GM23248 (cell line): ENCODE measurements around the gene ARHGAP10. TPM values are rescaled to one million over a fixed set of nuclear protein-coding genes. Genes with fewer than 3 reads are reported as not detected.

Source experiments
- DNase-seq: peaks from one replicate; pipeline ENCODE4 v3.0.0-alpha.2; 2015
- H2AFZ ChIP-seq: fragments of 200-600 bp; sonication (generic); 2 replicates; pipeline ENCODE4 v1.6.1; 2016; ENCODE audit warnings: antibody characterized with exemption
- H3F3A ChIP-seq: fragments of 200-600 bp; sonication (generic); 2 replicates; pipeline ENCODE4 v1.6.1; 2016; ENCODE audit warnings: mild to moderate bottlenecking, antibody characterized with exemption, mixed run types; ENCODE audit not compliant: insufficient read depth
- H3K27ac ChIP-seq: fragments of 200-600 bp; sonication (generic); 2 replicates; pipeline ENCODE4 v1.5.1; 2016; ENCODE audit warnings: mild to moderate bottlenecking
- H3K27me3 ChIP-seq: fragments of 200-600 bp; sonication (generic); replicated peaks from 2 replicates; pipeline ENCODE4 v1.6.1; 2016; ENCODE audit warnings: mild to moderate bottlenecking; ENCODE audit not compliant: insufficient read depth
- H3K36me3 ChIP-seq: fragments of 200-600 bp; sonication (generic); 2 replicates; pipeline ENCODE4 v1.6.1; 2016; ENCODE audit warnings: low read depth, mild to moderate bottlenecking
- H3K4me1 ChIP-seq: fragments of 200-600 bp; sonication (generic); 2 replicates; pipeline ENCODE4 v1.6.1; 2016; ENCODE audit warnings: mild to moderate bottlenecking; ENCODE audit not compliant: insufficient read depth
- H3K4me2 ChIP-seq: fragments of 200-600 bp; sonication (generic); one replicate; pipeline ENCODE4 v1.6.1; 2016; ENCODE audit warnings: mild to moderate bottlenecking; ENCODE audit not compliant: unreplicated experiment
- H3K4me3 ChIP-seq: fragments of 200-600 bp; sonication (generic); 2 replicates; pipeline ENCODE4 v1.5.1; 2016; ENCODE audit warnings: mild to moderate bottlenecking
- H3K79me2 ChIP-seq: fragments of 200-600 bp; sonication (generic); 2 replicates; pipeline ENCODE4 v1.6.1; 2016; ENCODE audit warnings: mild to moderate bottlenecking; ENCODE audit not compliant: insufficient read depth
- H3K9ac ChIP-seq: fragments of 200-600 bp; sonication (generic); 2 replicates; pipeline ENCODE4 v1.6.1; 2016; ENCODE audit warnings: mild to moderate bottlenecking
- H3K9me2 ChIP-seq: fragments of 200-600 bp; sonication (generic); 2 replicates; pipeline ENCODE4 v1.6.1; 2016; ENCODE audit warnings: mixed run types, mild to moderate bottlenecking, moderate library complexity; ENCODE audit not compliant: insufficient read depth
- H3K9me3 ChIP-seq: fragments of 200-600 bp; sonication (generic); one replicate; pipeline ENCODE4 v1.6.1; 2017; ENCODE audit warnings: low read depth
- H4K20me1 ChIP-seq: fragments of 200-600 bp; sonication (generic); 2 replicates; pipeline ENCODE4 v1.6.0; 2016; ENCODE audit not compliant: insufficient read depth
- EZH2 ChIP-seq: fragments of 200-600 bp; sonication (generic); IDR thresholded peaks from 2 replicates; pipeline ENCODE4 v1.6.1; 2018; ENCODE audit warnings: antibody characterized with exemption, mild to moderate bottlenecking; ENCODE audit not compliant: insufficient read depth, poor library complexity, severe bottlenecking
- EZH2phosphoT487 ChIP-seq: fragments of 200-600 bp; sonication (generic); IDR thresholded peaks from 2 replicates; pipeline ENCODE4 v1.6.1; 2018; ENCODE audit warnings: antibody characterized with exemption, moderate library complexity, mild to moderate bottlenecking, low read depth; ENCODE audit not compliant: insufficient read depth
- WGBS, 2 experiments: methylation state at CpG; one replicate each; pipeline ENCODE4 v1.1.6; 2015 to 2017; ENCODE audit warnings: low lambda C conversion rate in 2 of 2, low coverage in 1 of 2; ENCODE audit errors: missing lambda C conversion rate in 2 of 2; 5-methylcytosine and 5-hydroxymethylcytosine counted together
- in situ Hi-C: fragments of 300-500 bp; cut with MboI; formaldehyde crosslinking; loops from 2 replicates; pipeline ENCODE4 v1.15.0; 2020
- polyA plus RNA-seq: library from polyadenylated mRNA; unstranded; fragments of >200 nt; fragmentation: Nextera tagmentation; extraction: Ambion mirVana; gene quantifications from 2 replicates; pipeline ENCODE4 v1.2.1, GENCODE V29; 2016
- total RNA-seq: library from RNA; depleted of rRNA; stranded (reverse); fragments of >200 nt; shearing (Covaris generic); gene quantifications from 2 replicates; pipeline ENCODE4 v1.2.3, GENCODE V29; 2014

ARHGAP10 gene
- total and polyA plus RNA-seq, 2 experiments from 2014 or later: 19.5 to 24.8 TPM

- Histone ChIP-seq H3K4me1 (0 out of 2 replicates have a peak, but pooled peaks cover 4% of the 10 kb centered on the region), H2AFZ (no peak overlapping the region), H3F3A (no peaks in the 10 kb centered on the region), H3K27ac (no peak overlapping the region), H3K79me2 (no peaks in the 10 kb centered on the region), H3K9ac (no peak overlapping the region), H3K9me3 (no peaks in the 10 kb centered on the region), H3K4me3 (no peak overlapping the region), H3K36me3 (peaks cover 16% of the 10 kb centered on the region), H3K9me2 (no peaks in the 10 kb centered on the region), H3K4me2 (no peak overlapping the region), H4K20me1 (no peaks in the 10 kb centered on the region), H3K27me3 (no peaks in the 10 kb centered on the region)
- 97 to 99% methylated on average over 5 of the region's 5 CpGs for WGBS, 2 experiments
- in situ Hi-C loops: no loop called here
- peak; percentile 19 for DNase-seq
- TF ChIP-seq EZH2phosphoT487 (no peak), EZH2 (no peak)
These were observed 210.8 kb downstream of the ARHGAP10 start for GRCh38 chr4:147942729-147943128.

DNA sequence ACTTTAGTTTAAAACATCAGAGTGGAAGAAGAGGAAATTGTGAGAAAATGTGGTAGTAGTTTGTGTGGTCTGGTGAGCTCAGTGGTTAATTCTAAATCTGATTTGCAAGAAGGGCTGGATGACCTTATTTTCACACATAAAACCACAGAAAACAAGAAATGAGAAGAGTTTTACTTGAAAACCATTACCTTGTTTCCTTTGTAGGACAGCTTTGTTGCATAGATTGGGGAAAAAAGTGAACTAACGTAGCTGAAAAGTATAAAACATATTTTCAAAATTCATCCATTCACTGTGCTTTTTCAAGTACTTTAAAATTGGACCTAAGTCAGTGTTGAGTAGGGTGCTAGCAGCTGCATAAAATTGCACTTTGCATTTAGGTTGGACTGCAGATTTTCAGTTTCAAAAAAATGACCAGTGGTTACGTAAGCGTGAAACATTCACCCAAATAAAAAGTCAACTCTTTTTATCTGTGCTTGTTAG is 211.3 kb downstream of the ARHGAP10 start:
- Histone ChIP-seq H3K9ac (no peak overlapping the region), H3K27ac (no peak overlapping the region), H3K9me3 (no peaks in the 10 kb centered on the region), H3K79me2 (no peaks in the 10 kb centered on the region), H3K36me3 (peaks cover 16% of the 10 kb centered on the region), H3K4me2 (no peak overlapping the region), H3K4me3 (no peak overlapping the region), H2AFZ (no peak overlapping the region), H4K20me1 (no peaks in the 10 kb centered on the region), H3K27me3 (no peaks in the 10 kb centered on the region), H3K4me1 (0 out of 2 replicates have a peak, but pooled peaks cover 4% of the 10 kb centered on the region), H3K9me2 (no peaks in the 10 kb centered on the region), H3F3A (no peaks in the 10 kb centered on the region)
- in situ Hi-C loops: no loop called here
- TF ChIP-seq EZH2: no peak
- TF ChIP-seq EZH2phosphoT487: no peak
- DNase-seq: no peak
- 98% methylated on average over 3 of the region's 3 CpGs for WGBS, 2 experiments

DNA sequence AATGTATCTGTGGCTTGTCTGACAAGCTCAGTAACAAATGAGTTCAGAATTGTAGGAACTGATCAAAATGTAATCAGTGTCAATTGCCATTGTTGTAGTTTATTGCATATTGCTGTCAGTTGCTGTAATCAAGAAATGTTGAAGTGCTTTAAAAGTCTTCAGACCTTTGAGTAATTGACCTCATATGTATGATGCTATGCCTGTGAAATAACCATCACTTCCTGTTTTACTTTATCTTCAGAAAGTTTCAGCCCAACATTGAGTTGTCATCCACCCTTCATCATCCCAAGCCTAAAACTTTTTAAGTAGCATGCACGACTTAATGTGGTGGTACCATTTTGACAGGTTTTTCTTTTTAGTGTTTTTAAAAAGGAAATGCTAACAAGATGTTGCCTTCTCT is 212.4 kb downstream of the ARHGAP10 start:
- in situ Hi-C loops: no loop called here
- no peaks in the 10 kb centered on the region for H3K9me3 ChIP-seq
- TF ChIP-seq EZH2: no peak
- TF ChIP-seq EZH2phosphoT487: no peak
- no peaks in the 10 kb centered on the region for H3K27me3 ChIP-seq
- no peaks in the 10 kb centered on the region for H3K9me2 ChIP-seq
- 0 out of 2 replicates have a peak, but pooled peaks cover 4% of the 10 kb centered on the region for H3K4me1 ChIP-seq
- H2AFZ ChIP-seq: no peak overlapping the region
- no peak overlapping the region for H3K27ac ChIP-seq
- no peaks in the 10 kb centered on the region for H3K79me2 ChIP-seq
- no peak overlapping the region for H3K4me3 ChIP-seq
- no peaks in the 10 kb centered on the region for H4K20me1 ChIP-seq
- H3K9ac ChIP-seq: no peak overlapping the region
- peaks cover 16% of the 10 kb centered on the region for H3K36me3 ChIP-seq
- 48 to 72% methylated on average over 1 of the region's 1 CpG for whole genome bisulfite sequencing, 2 experiments
- H3F3A ChIP-seq: no peaks in the 10 kb centered on the region
- DNase-seq: no peak
- no peak overlapping the region for H3K4me2 ChIP-seq

DNA sequence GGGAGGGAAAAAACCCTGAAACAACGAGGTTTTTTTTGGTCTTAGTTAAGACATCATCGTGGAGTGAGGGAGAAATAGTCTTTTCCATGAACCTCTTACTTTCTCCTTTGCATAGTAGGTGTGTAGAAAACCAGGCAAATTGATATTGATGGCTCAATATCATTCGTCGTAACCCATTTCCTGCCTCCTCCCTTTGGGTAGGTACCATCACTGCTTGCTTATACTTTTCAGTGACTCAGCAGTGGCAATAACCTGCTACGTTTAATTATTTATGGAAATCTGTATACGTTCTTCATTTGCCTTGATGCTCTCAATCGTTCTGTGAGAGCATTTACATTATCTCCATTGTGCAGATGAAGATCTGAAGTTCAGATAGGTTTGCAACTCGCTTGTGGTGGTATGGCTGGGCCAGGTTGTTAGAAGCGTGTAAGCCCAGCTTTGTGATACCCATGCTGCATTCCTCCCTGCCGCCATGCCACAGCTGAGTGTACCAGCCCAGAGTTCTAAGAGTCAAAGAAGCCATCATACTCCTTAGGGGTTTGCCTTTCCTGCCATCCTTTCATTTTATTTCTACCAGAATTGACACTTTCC is 212.9 kb downstream of the ARHGAP10 start:
- Histone ChIP-seq H3K4me3 (no peak overlapping the region), H3K9me2 (no peaks in the 10 kb centered on the region), H3K36me3 (peaks cover 16% of the 10 kb centered on the region), H3K79me2 (no peaks in the 10 kb centered on the region), H3K4me1 (0 out of 2 replicates have a peak, but pooled peaks cover 4% of the 10 kb centered on the region), H3F3A (no peaks in the 10 kb centered on the region), H3K4me2 (no peak overlapping the region), H3K27me3 (no peaks in the 10 kb centered on the region), H3K27ac (no peak overlapping the region), H4K20me1 (no peaks in the 10 kb centered on the region), H3K9me3 (no peaks in the 10 kb centered on the region), H2AFZ (no peak overlapping the region), H3K9ac (no peak overlapping the region)
- in situ Hi-C loops: no loop called here
- 93 to 95% methylated on average over 10 of the region's 10 CpGs for WGBS, 2 experiments
- no peak for DNase-seq
- TF ChIP-seq EZH2phosphoT487 (no peak), EZH2 (no peak)

GRCh38 chr4:147948336-147948735 is 216.4 kb downstream of the ARHGAP10 start:
- H3K79me2 ChIP-seq: no peaks in the 10 kb centered on the region
- H3F3A ChIP-seq: no peaks in the 10 kb centered on the region
- no peak overlapping the region for H3K4me3 ChIP-seq
- no peaks in the 10 kb centered on the region for H3K9me2 ChIP-seq
- H3K36me3 ChIP-seq: peaks cover 21% of the 10 kb centered on the region
- no peaks in the 10 kb centered on the region for H3K27me3 ChIP-seq
- H4K20me1 ChIP-seq: no peaks in the 10 kb centered on the region
- no peaks in the 10 kb centered on the region for H3K4me1 ChIP-seq
- no peaks in the 10 kb centered on the region for H3K9me3 ChIP-seq
- 98% methylated on average over 5 of the region's 5 CpGs for WGBS, 2 experiments
- H3K4me2 ChIP-seq: no peak overlapping the region
- TF ChIP-seq EZH2phosphoT487: no peak
- TF ChIP-seq EZH2: no peak
- in situ Hi-C loops: no loop called here
- DNase-seq: no peak
- H3K9ac ChIP-seq: no peak overlapping the region
- H2AFZ ChIP-seq: no peak overlapping the region
- H3K27ac ChIP-seq: no peak overlapping the region
